PC-3 (cell line): ENCODE results near the gene SLC16A13. TPM values are rescaled to one million over a fixed set of nuclear protein-coding genes. Genes with fewer than 3 reads are reported as not detected.

ENCODE experiments used
- ATAC-seq: fragments of 200-7000 bp; cut with Tn5 transposase; 2 replicates; pipeline ENCODE4 v1.9.1; 2020; ENCODE audit warnings: mild to moderate bottlenecking, moderate library complexity
- BruUV-seq: library from RNA; stranded (reverse); fragments of 400-500 nt; replicated peaks from 2 replicates; lab custom pipeline; 2021; lab: Mats Ljungman, UMichigan
- CTCF ChIA-PET: fragments of 300-600 bp; sonication (Branson Sonifier 250); formaldehyde crosslinking; loops from one replicate; lab custom pipeline; 2022; ENCODE audit warnings: antibody characterized with exemption; lab: Charles Lee
- POLR2A ChIA-PET: fragments of 300-600 bp; sonication (Branson Sonifier 250); formaldehyde crosslinking; loops from one replicate; lab custom pipeline; 2022; ENCODE audit warnings: antibody characterized with exemption; ENCODE audit not compliant: unreplicated experiment; lab: Charles Lee
- DNase-seq: peaks from one replicate; pipeline ENCODE4 v3.0.0-alpha.2; 2015
- H2AFZ ChIP-seq: fragments of 300-600 bp; sonication (generic); 2 replicates; pipeline ENCODE4 v1.6.0; 2016; ENCODE audit warnings: antibody characterized with exemption, low read length
- H3F3A ChIP-seq: fragments of 300-600 bp; sonication (generic); one replicate; pipeline ENCODE4 v1.6.0; 2017; ENCODE audit warnings: antibody characterized with exemption, low read length, control low read depth, mild to moderate bottlenecking; ENCODE audit not compliant: unreplicated experiment
- H3K27ac ChIP-seq: fragments of 300-600 bp; sonication (generic); 2 replicates; pipeline ENCODE4 v1.5.1; 2016; ENCODE audit warnings: mild to moderate bottlenecking, low read length
- H3K27me3 ChIP-seq: fragments of 300-600 bp; sonication (generic); 2 replicates; pipeline ENCODE4 v1.6.1; 2016; ENCODE audit warnings: low read length, mixed read lengths
- H3K36me3 ChIP-seq: fragments of 300-600 bp; sonication (generic); 2 replicates; pipeline ENCODE4 v1.6.1; 2016; ENCODE audit warnings: low read depth, mixed run types, low read length, mixed read lengths
- H3K4me1 ChIP-seq: fragments of 300-600 bp; sonication (generic); 2 replicates; pipeline ENCODE4 v1.5.1; 2016; ENCODE audit warnings: low read length; ENCODE audit not compliant: insufficient read depth
- H3K4me2 ChIP-seq: fragments of 300-600 bp; sonication (generic); 2 replicates; pipeline ENCODE4 v1.6.0; 2016; ENCODE audit warnings: low read length
- H3K4me3 ChIP-seq: fragments of 300-600 bp; sonication (generic); 2 replicates; pipeline ENCODE4 v1.5.1; 2016; ENCODE audit warnings: mild to moderate bottlenecking, low read length, mixed read lengths
- H3K79me2 ChIP-seq: fragments of 300-600 bp; sonication (generic); 2 replicates; pipeline ENCODE4 v1.6.1; 2017; ENCODE audit warnings: low read length, mixed read lengths
- H3K9ac ChIP-seq: fragments of 300-600 bp; sonication (generic); 2 replicates; pipeline ENCODE4 v1.6.0; 2016; ENCODE audit warnings: mild to moderate bottlenecking, low read length
- H3K9me2 ChIP-seq: fragments of 300-600 bp; sonication (generic); replicated peaks from 2 replicates; pipeline ENCODE4 v1.6.1; 2016; ENCODE audit warnings: mixed run types, low read length, mixed read lengths
- H3K9me3 ChIP-seq: fragments of 300-600 bp; sonication (generic); 2 replicates; pipeline ENCODE4 v1.6.1; 2016; ENCODE audit warnings: low read length, mixed read lengths
- H4K20me1 ChIP-seq: fragments of 300-600 bp; sonication (generic); 2 replicates; pipeline ENCODE4 v1.6.1; 2016; ENCODE audit warnings: low read length, mixed read lengths
- EZH2 ChIP-seq: fragments of 300-600 bp; sonication (generic); IDR thresholded peaks from one replicate; pipeline ENCODE4 v1.6.1; 2017; ENCODE audit warnings: antibody characterized with exemption, mild to moderate bottlenecking, low read length; ENCODE audit not compliant: unreplicated experiment
- EZH2phosphoT487 ChIP-seq: fragments of 300-600 bp; sonication (generic); IDR thresholded peaks from 2 replicates; pipeline ENCODE4 v1.6.1; 2018; ENCODE audit warnings: mild to moderate bottlenecking, antibody characterized with exemption, low read length, borderline replicate concordance
- intact Hi-C: fragments of 100-400 bp; cut with micrococcal nuclease; formaldehyde crosslinking; loops from 2 replicates; pipeline ENCODE4 v1.9.0; 2023
- total RNA-seq: library from RNA; depleted of rRNA; stranded (reverse); fragments of >200 nt; gene quantifications from 2 replicates; pipeline ENCODE4 v1.2.3, GENCODE V29; 2014
- TF ChIP-seq, protein P1 (sequence below): fragments of 300-600 bp; sonication (generic); conservative IDR thresholded peaks from 2 replicates; pipeline ENCODE4 v1.5.1; 2017; ENCODE audit warnings: antibody characterized with exemption, low read depth, mild to moderate bottlenecking, low read length

SLC16A13 gene
- total RNA-seq, 1 experiment from 2014 or later: 0.62 TPM

DNA sequence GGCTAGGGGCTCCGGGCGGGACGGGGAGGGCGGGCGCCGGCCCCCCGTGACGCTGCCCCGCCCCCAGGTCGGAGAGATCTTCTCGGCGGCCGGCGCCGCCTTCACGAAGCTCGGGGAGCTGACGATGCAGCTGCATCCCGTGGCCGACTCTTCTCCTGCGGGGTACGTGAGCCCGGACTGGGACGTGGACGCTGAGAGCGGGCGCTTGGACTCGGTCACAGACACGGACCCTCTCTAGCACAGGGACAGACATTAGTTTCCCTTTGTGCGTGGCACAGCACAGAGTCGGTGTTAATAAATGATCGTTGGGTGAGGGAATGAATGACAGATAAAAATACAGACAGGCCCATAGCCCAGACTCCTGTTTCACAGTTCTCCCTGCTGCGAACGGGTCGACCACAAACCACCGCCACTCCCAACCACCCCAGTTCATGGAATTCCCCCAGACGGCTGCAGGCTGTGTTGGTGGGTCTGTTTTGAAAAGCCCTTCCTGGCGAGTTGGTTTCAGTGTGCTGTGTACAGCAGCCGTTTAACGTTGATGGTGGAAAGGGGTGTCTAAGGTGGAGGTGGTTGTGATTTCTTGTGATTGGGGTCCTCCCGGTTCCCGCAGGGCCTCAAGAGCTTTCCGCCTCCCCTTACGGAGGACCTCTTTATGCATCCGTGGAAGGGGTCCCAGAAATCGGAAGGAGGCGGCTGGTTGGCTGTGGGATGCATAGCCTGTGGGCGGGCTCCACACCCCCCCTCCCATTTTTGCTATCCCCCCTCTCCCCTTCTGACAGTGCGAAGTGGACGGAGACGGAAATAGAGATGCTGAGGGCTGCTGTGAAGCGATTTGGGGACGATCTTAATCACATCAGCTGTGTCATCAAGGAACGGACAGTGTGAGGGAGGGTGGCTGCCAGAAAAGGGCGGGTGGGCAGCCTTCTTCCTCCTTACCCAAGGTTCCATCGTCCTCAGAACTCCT is 20.5 kb upstream of the SLC16A13 start:
- Histone ChIP-seq H3K9me2 (no peaks in the 10 kb centered on the region), H3K9ac (peak overlapping the region; percentile 98), H3K27me3 (no peaks in the 10 kb centered on the region), H3K9me3 (no peaks in the 10 kb centered on the region), H2AFZ (peak overlapping the region; percentile 83), H3K36me3 (no peaks in the 10 kb centered on the region), H3K4me3 (peak overlapping the region; percentile 93), H3K79me2 (peaks cover 39% of the 10 kb centered on the region), H3F3A (no peaks in the 10 kb centered on the region), H3K27ac (peak overlapping the region; percentile 93), H3K4me2 (peak overlapping the region; percentile 95), H3K4me1 (peaks cover 33% of the 10 kb centered on the region), H4K20me1 (no peaks in the 10 kb centered on the region)
- CTCF ChIA-PET: interaction anchor here (0.6 to 0.8 kb wide), 2 partner anchors 58 to 172 kb away, joined by 3 to 11 read pairs; no protein-coding TSS in a partner anchor
- ATAC-seq: peak; percentile 52
- no peak for DNase-seq
- TF ChIP-seq, protein P1, sequence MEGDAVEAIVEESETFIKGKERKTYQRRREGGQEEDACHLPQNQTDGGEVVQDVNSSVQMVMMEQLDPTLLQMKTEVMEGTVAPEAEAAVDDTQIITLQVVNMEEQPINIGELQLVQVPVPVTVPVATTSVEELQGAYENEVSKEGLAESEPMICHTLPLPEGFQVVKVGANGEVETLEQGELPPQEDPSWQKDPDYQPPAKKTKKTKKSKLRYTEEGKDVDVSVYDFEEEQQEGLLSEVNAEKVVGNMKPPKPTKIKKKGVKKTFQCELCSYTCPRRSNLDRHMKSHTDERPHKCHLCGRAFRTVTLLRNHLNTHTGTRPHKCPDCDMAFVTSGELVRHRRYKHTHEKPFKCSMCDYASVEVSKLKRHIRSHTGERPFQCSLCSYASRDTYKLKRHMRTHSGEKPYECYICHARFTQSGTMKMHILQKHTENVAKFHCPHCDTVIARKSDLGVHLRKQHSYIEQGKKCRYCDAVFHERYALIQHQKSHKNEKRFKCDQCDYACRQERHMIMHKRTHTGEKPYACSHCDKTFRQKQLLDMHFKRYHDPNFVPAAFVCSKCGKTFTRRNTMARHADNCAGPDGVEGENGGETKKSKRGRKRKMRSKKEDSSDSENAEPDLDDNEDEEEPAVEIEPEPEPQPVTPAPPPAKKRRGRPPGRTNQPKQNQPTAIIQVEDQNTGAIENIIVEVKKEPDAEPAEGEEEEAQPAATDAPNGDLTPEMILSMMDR: no peak
- TF ChIP-seq EZH2 (no peak), EZH2phosphoT487 (no peak)
- POLR2A ChIA-PET: no interaction called here
- BruUV-seq: no TSS peak
- intact Hi-C loops: no loop called here

DNA sequence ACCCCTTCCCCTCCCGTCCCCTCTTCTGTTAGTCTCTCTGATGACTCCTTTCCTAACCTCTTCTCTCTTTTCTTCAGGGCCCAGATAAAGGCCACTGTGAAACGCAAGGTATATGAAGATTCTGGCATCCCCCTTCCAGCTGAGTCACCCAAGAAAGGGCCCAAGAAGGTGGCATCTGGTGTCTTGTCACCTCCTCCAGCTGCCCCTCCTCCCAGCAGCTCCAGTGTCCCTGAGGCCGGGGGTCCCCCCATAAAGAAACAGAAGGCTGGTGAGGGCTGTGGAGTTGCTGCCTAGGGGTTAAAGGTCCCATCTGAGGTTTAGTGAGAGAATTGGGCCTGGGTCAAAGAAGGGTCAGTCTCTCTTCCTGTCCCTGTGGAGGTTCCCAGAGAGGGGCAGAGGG is 19.4 kb upstream of the SLC16A13 start:
- BruUV-seq: no TSS peak
- H3K36me3 ChIP-seq: no peaks in the 10 kb centered on the region
- peaks cover 24% of the 10 kb centered on the region for H3K4me1 ChIP-seq
- ATAC-seq (no peak), DNase-seq (no peak)
- ChIA-PET CTCF (no interaction called here), POLR2A (interaction anchor here (0.7 kb wide), 1 partner anchor 250 kb away, joined by 3 read pairs; no protein-coding TSS in a partner anchor)
- no peak overlapping the region for H3K4me3 ChIP-seq
- no peak overlapping the region for H3K4me2 ChIP-seq
- TF ChIP-seq, protein P1: no peak
- no peak for TF ChIP-seq EZH2phosphoT487
- no peak for TF ChIP-seq EZH2
- H3K9me3 ChIP-seq: no peaks in the 10 kb centered on the region
- no peak overlapping the region for H2AFZ ChIP-seq
- H3K9me2 ChIP-seq: no peaks in the 10 kb centered on the region
- H3K27ac ChIP-seq: no peak overlapping the region
- no peak overlapping the region for H3K9ac ChIP-seq
- no peaks in the 10 kb centered on the region for H4K20me1 ChIP-seq
- intact Hi-C loops: no loop called here
- H3F3A ChIP-seq: no peaks in the 10 kb centered on the region
- peaks cover 28% of the 10 kb centered on the region for H3K79me2 ChIP-seq
- H3K27me3 ChIP-seq: no peaks in the 10 kb centered on the region
